ENCODE results near the gene DIP2B. TPM values are rescaled to one million over a fixed set of nuclear protein-coding genes. Genes with fewer than 3 reads are reported as not detected.

The DIP2B gene
- total RNA-seq, 2 experiments from 2014 or later = 27.8 to 28.2 TPM

- H3K27ac Mint-ChIP-seq = no peak overlapping the region
- no peak for DNase-seq
- no peaks in the 10 kb centered on the region for H3K9me3 Mint-ChIP-seq
- H3K4me1 Mint-ChIP-seq (ENCODE audit: low read depth) = peaks cover 9% of the 10 kb centered on the region
- intact Hi-C loops (cut with micrococcal nuclease) = no loop called here
- H3K4me3 Mint-ChIP-seq = no peak overlapping the region
- CTCF ChIA-PET = interaction anchor here (0.6 to 1.2 kb wide), 3 partner anchors 25 to 574 kb away, joined by 3 to 5 read pairs (median 4); no protein-coding TSS in a partner anchor
- H3K36me3 Mint-ChIP-seq (ENCODE audit: low read depth) = peaks cover 48% of the 10 kb centered on the region
- H3K27me3 Mint-ChIP-seq (ENCODE audit: low read depth) = no peaks in the 10 kb centered on the region
Measured at GRCh38 chr12:50739611-50740010, 234.8 kb downstream of the DIP2B start.

GRCh38 chr12:50740307-50740706 is 235.5 kb downstream of the DIP2B start:
- Mint-ChIP-seq H3K27ac (peak overlapping the region; percentile 74), H3K27me3 (ENCODE audit: low read depth) (no peaks in the 10 kb centered on the region), H3K4me1 (ENCODE audit: low read depth) (peaks cover 9% of the 10 kb centered on the region), H3K4me3 (no peak overlapping the region), H3K36me3 (ENCODE audit: low read depth) (peaks cover 47% of the 10 kb centered on the region), H3K9me3 (no peaks in the 10 kb centered on the region)
- peak; percentile 31 for DNase-seq
- intact Hi-C loops (cut with micrococcal nuclease) = no loop called here
- CTCF ChIA-PET = interaction anchor here (0.8 kb wide), 1 partner anchor 19 kb away, joined by 3 read pairs; no protein-coding TSS in a partner anchor

- DNase-seq = no peak
- Mint-ChIP-seq H3K4me1 (ENCODE audit: low read depth) (peaks cover 9% of the 10 kb centered on the region), H3K27me3 (ENCODE audit: low read depth) (no peaks in the 10 kb centered on the region), H3K27ac (no peak overlapping the region), H3K36me3 (ENCODE audit: low read depth) (peaks cover 45% of the 10 kb centered on the region), H3K4me3 (no peak overlapping the region), H3K9me3 (no peaks in the 10 kb centered on the region)
- intact Hi-C loops (cut with micrococcal nuclease) = no loop called here
- CTCF ChIA-PET = no interaction called here
Measured at GRCh38 chr12:50742776-50743175, 238.0 kb downstream of the DIP2B start.

GRCh38 chr12:50745861-50746260 is 241.1 kb downstream of the DIP2B start:
- DNase-seq = no peak
- Mint-ChIP-seq H3K9me3 (no peaks in the 10 kb centered on the region), H3K27ac (no peak overlapping the region), H3K4me3 (no peak overlapping the region), H3K4me1 (ENCODE audit: low read depth) (no peaks in the 10 kb centered on the region), H3K36me3 (ENCODE audit: low read depth) (peaks cover 28% of the 10 kb centered on the region), H3K27me3 (ENCODE audit: low read depth) (no peaks in the 10 kb centered on the region)
- CTCF ChIA-PET = interaction anchor here (1.1 to 1.4 kb wide), 2 partner anchors 11 to 108 kb away, joined by 3 read pairs; no protein-coding TSS in a partner anchor
- intact Hi-C loops (cut with micrococcal nuclease) = no loop called here

GRCh38 chr12:50746431-50746830 is 241.6 kb downstream of the DIP2B start:
- no peak overlapping the region for H3K4me3 Mint-ChIP-seq
- H3K36me3 Mint-ChIP-seq (ENCODE audit: low read depth) = peaks cover 23% of the 10 kb centered on the region
- intact Hi-C loops (cut with micrococcal nuclease) = no loop called here
- H3K4me1 Mint-ChIP-seq (ENCODE audit: low read depth) = no peaks in the 10 kb centered on the region
- H3K27ac Mint-ChIP-seq = no peak overlapping the region
- CTCF ChIA-PET = interaction anchor here (0.6 to 1.4 kb wide), 3 partner anchors 11 to 108 kb away, joined by 3 to 6 read pairs (median 3); no protein-coding TSS in a partner anchor
- DNase-seq = no peak
- no peaks in the 10 kb centered on the region for H3K9me3 Mint-ChIP-seq
- no peaks in the 10 kb centered on the region for H3K27me3 Mint-ChIP-seq (ENCODE audit: low read depth)

- peaks cover 16% of the 10 kb centered on the region for H3K36me3 Mint-ChIP-seq (ENCODE audit: low read depth)
- no peaks in the 10 kb centered on the region for H3K4me1 Mint-ChIP-seq (ENCODE audit: low read depth)
- no peak overlapping the region for H3K4me3 Mint-ChIP-seq
- H3K9me3 Mint-ChIP-seq = no peaks in the 10 kb centered on the region
- no peak for DNase-seq
- intact Hi-C loops (cut with micrococcal nuclease) = no loop called here
- H3K27me3 Mint-ChIP-seq (ENCODE audit: low read depth) = no peaks in the 10 kb centered on the region
- CTCF ChIA-PET = no interaction called here
- H3K27ac Mint-ChIP-seq = no peak overlapping the region
Measured at GRCh38 chr12:50747817-50748216, 243.0 kb downstream of the DIP2B start.

- Mint-ChIP-seq H3K27ac (no peak overlapping the region), H3K4me1 (ENCODE audit: low read depth) (no peaks in the 10 kb centered on the region), H3K9me3 (no peaks in the 10 kb centered on the region), H3K36me3 (ENCODE audit: low read depth) (peaks cover 11% of the 10 kb centered on the region), H3K4me3 (no peak overlapping the region), H3K27me3 (ENCODE audit: low read depth) (no peaks in the 10 kb centered on the region)
- intact Hi-C loops (cut with micrococcal nuclease) = no loop called here
- DNase-seq = no peak
- CTCF ChIA-PET = no interaction called here
Measured at GRCh38 chr12:50749459-50749882, 244.7 kb downstream of the DIP2B start.

- Mint-ChIP-seq H3K4me3 (no peak overlapping the region), H3K27ac (no peak overlapping the region), H3K36me3 (ENCODE audit: low read depth) (peaks cover 11% of the 10 kb centered on the region), H3K4me1 (ENCODE audit: low read depth) (no peaks in the 10 kb centered on the region), H3K9me3 (no peaks in the 10 kb centered on the region), H3K27me3 (ENCODE audit: low read depth) (no peaks in the 10 kb centered on the region)
- DNase-seq = no peak
- CTCF ChIA-PET = no interaction called here
- intact Hi-C loops (cut with micrococcal nuclease) = no loop called here
Measured at GRCh38 chr12:50750366-50750765, 245.6 kb downstream of the DIP2B start.

GRCh38 chr12:50751948-50752721 is 247.3 kb downstream of the DIP2B start:
- no peak overlapping the region for H3K4me3 Mint-ChIP-seq
- peaks cover 6% of the 10 kb centered on the region for H3K36me3 Mint-ChIP-seq (ENCODE audit: low read depth)
- H3K27me3 Mint-ChIP-seq (ENCODE audit: low read depth) = no peaks in the 10 kb centered on the region
- H3K9me3 Mint-ChIP-seq = no peaks in the 10 kb centered on the region
- CTCF ChIA-PET = no interaction called here
- no peak overlapping the region for H3K27ac Mint-ChIP-seq
- intact Hi-C loops (cut with micrococcal nuclease) = no loop called here
- no peak for DNase-seq
- no peaks in the 10 kb centered on the region for H3K4me1 Mint-ChIP-seq (ENCODE audit: low read depth)

GRCh38 chr12:50753232-50753769 is 248.5 kb downstream of the DIP2B start:
- Mint-ChIP-seq H3K27me3 (ENCODE audit: low read depth) (no peaks in the 10 kb centered on the region), H3K27ac (no peak overlapping the region), H3K4me3 (no peak overlapping the region), H3K36me3 (ENCODE audit: low read depth) (peaks cover 4% of the 10 kb centered on the region), H3K4me1 (ENCODE audit: low read depth) (no peaks in the 10 kb centered on the region), H3K9me3 (no peaks in the 10 kb centered on the region)
- no peak for DNase-seq
- intact Hi-C loops (cut with micrococcal nuclease) = no loop called here
- CTCF ChIA-PET = no interaction called here

GRCh38 chr12:50763639-50764285 is 259.0 kb downstream of the DIP2B start, which contains the start of gene ATF1:
TSS of gene ATF1 (plus strand) at chr12:50764101. CDS start at chr12:50780146, 16,045 bp downstream.
- CTCF ChIA-PET = interaction anchor here (0.5 to 2.9 kb wide), 6 partner anchors 63 to 549 kb away, joined by 3 to 41 read pairs (median 6); partner anchors contain the start of genes DIP2B and SLC11A2
- H3K36me3 Mint-ChIP-seq (ENCODE audit: low read depth) = peaks cover 8% of the 10 kb centered on the region
- no peaks in the 10 kb centered on the region for H3K27me3 Mint-ChIP-seq (ENCODE audit: low read depth)
- H3K4me1 Mint-ChIP-seq (ENCODE audit: low read depth) = peaks cover 33% of the 10 kb centered on the region
- peak; percentile 91 for DNase-seq
- no peaks in the 10 kb centered on the region for H3K9me3 Mint-ChIP-seq
- peak within 1 kb of the TSS; percentile 83 for H3K4me3 Mint-ChIP-seq
- H3K27ac Mint-ChIP-seq = peak within 1 kb of the TSS; percentile 94
- intact Hi-C loops (cut with micrococcal nuclease) = loop anchor here (1.0 to 10.0 kb wide), 6 partner anchors 262 to 651 kb away; partner anchors contain the start of genes BIN2, COX14, LARP4 and POU6F1
